IMR-90 (cell line): ENCODE results near the gene TSBP1.

Experiments used
- CEBPB ChIP-seq: IDR thresholded peaks from 2 replicates; pipeline ENCODE4 v1.6.1; 2012; ENCODE audit warnings: low read depth, low read length, improper control_type of control experiment
- FOS ChIP-seq: fragments of 150-350 bp; IDR thresholded peaks from 2 replicates; pipeline ENCODE4 v1.6.1; 2016; ENCODE audit warnings: low read depth, low read length
- MXI1 ChIP-seq: IDR thresholded peaks from 2 replicates; pipeline ENCODE4 v1.6.1; 2012; ENCODE audit warnings: low read depth, mild to moderate bottlenecking, low read length, moderate library complexity, borderline replicate concordance
- NFE2L2 ChIP-seq: fragments of 150-350 bp; IDR thresholded peaks from 2 replicates; pipeline ENCODE4 v1.6.1; 2016; ENCODE audit warnings: low read depth, mild to moderate bottlenecking, low read length
- POLR2A ChIP-seq: IDR thresholded peaks from 2 replicates; pipeline ENCODE4 v1.6.1; 2012; ENCODE audit warnings: mild to moderate bottlenecking, low read depth, low read length
- RAD21 ChIP-seq: IDR thresholded peaks from 2 replicates; pipeline ENCODE4 v1.6.1; 2012; ENCODE audit warnings: low read length, improper control_type of control experiment
- RCOR1 ChIP-seq: IDR thresholded peaks from 2 replicates; pipeline ENCODE4 v1.6.1; 2012; ENCODE audit warnings: mild to moderate bottlenecking, low read length, improper control_type of control experiment; ENCODE audit not compliant: insufficient replicate concordance
- RFX5 ChIP-seq: IDR thresholded peaks from 2 replicates; pipeline ENCODE4 v1.8.0; 2012; ENCODE audit warnings: low read depth, mild to moderate bottlenecking, low read length, moderate library complexity
- TF ChIP-seq, protein P1 (sequence below): conservative IDR thresholded peaks from 2 replicates; pipeline ENCODE4 v1.5.1; 2012; ENCODE audit warnings: mild to moderate bottlenecking, low read depth, low read length, improper control_type of control experiment
- TF ChIP-seq, protein P2 (sequence below): fragments of 150-350 bp; IDR thresholded peaks from 2 replicates; pipeline ENCODE4 v1.6.1; 2017; ENCODE audit warnings: mild to moderate bottlenecking, antibody characterized with exemption, low read length, low read depth
- TF ChIP-seq, protein P3 (sequence below): fragments of 150-350 bp; IDR thresholded peaks from 2 replicates; pipeline ENCODE4 v1.6.1; 2016; ENCODE audit warnings: low read depth, mild to moderate bottlenecking, low read length, moderate library complexity, borderline replicate concordance

- no peak for TF ChIP-seq POLR2A
- TF ChIP-seq MXI1: no peak
- TF ChIP-seq, protein P1, sequence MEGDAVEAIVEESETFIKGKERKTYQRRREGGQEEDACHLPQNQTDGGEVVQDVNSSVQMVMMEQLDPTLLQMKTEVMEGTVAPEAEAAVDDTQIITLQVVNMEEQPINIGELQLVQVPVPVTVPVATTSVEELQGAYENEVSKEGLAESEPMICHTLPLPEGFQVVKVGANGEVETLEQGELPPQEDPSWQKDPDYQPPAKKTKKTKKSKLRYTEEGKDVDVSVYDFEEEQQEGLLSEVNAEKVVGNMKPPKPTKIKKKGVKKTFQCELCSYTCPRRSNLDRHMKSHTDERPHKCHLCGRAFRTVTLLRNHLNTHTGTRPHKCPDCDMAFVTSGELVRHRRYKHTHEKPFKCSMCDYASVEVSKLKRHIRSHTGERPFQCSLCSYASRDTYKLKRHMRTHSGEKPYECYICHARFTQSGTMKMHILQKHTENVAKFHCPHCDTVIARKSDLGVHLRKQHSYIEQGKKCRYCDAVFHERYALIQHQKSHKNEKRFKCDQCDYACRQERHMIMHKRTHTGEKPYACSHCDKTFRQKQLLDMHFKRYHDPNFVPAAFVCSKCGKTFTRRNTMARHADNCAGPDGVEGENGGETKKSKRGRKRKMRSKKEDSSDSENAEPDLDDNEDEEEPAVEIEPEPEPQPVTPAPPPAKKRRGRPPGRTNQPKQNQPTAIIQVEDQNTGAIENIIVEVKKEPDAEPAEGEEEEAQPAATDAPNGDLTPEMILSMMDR: no peak
- no peak for TF ChIP-seq CEBPB
- TF ChIP-seq, protein P2, sequence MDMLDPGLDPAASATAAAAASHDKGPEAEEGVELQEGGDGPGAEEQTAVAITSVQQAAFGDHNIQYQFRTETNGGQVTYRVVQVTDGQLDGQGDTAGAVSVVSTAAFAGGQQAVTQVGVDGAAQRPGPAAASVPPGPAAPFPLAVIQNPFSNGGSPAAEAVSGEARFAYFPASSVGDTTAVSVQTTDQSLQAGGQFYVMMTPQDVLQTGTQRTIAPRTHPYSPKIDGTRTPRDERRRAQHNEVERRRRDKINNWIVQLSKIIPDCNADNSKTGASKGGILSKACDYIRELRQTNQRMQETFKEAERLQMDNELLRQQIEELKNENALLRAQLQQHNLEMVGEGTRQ: no peak
- no peak for TF ChIP-seq RFX5
- no peak for TF ChIP-seq NFE2L2
- no peak for TF ChIP-seq RAD21
- TF ChIP-seq, protein P3, sequence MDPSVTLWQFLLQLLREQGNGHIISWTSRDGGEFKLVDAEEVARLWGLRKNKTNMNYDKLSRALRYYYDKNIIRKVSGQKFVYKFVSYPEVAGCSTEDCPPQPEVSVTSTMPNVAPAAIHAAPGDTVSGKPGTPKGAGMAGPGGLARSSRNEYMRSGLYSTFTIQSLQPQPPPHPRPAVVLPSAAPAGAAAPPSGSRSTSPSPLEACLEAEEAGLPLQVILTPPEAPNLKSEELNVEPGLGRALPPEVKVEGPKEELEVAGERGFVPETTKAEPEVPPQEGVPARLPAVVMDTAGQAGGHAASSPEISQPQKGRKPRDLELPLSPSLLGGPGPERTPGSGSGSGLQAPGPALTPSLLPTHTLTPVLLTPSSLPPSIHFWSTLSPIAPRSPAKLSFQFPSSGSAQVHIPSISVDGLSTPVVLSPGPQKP: no peak
- TF ChIP-seq FOS: no peak
- no peak for TF ChIP-seq RCOR1
Observed at GRCh38 chr6:32244270-32244669, 127.4 kb downstream of the TSBP1 start.
